ENCODE measurements around the gene CPEB4. TPM values are rescaled to one million over a fixed set of nuclear protein-coding genes. Genes with fewer than 3 reads are reported as not detected.

The CPEB4 gene
- total and polyA plus RNA-seq, 9 of the 15 experiments (the other 6 are each of a cell fraction or from before 2014, with no cell fraction given), result 7.4 to 21.3 (median 12.4) TPM

DNA sequence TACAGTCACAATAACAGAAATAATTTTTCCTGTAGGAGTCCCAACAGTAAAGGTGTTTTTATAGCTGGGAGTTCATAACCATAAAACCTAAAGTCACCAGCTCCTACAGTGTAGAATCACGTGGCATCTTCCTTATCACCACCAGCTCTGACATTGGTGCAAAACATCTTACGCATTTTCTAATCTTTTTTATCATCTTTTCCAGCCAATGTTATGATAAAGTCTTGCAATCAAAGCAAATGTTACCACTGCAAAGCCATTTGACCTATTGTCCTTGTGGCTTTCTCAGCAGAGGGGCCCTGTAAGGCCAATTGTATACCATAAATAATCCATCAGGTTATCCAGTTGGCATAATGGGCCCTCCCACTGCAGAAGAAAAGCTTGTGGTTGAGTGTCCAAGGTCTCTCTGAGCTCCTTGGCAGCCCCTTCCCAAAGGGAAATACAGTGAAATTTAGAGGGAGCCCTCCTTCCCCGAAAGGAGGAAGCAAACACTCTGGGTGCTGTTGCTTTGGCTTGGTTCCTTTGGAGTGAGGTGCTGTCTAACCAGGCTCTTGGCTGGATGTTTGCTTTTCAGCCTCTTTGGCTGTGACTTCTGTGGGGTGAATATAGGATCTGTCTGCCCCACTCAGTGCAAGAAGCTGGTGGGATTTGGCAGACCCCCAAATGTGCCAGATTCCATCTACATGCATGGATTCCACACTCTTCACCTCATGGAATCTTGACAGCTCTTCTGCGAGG lies 29.3 kb upstream of the CPEB4 start (continued):
- no peak for TF ChIP-seq PCBP1 (IDR thresholded peaks at IDR 0.05; ENCODE audit: low read depth, low read length, poor library complexity, severe bottlenecking)
- TF ChIP-seq SMARCA5 (IDR thresholded peaks at IDR 0.05), result no peak; the same call in 1 of the 2 replicates
- no peak for TF ChIP-seq KLF1 (tag; IDR thresholded peaks at IDR 0.05)
- TF ChIP-seq, protein P1, sequence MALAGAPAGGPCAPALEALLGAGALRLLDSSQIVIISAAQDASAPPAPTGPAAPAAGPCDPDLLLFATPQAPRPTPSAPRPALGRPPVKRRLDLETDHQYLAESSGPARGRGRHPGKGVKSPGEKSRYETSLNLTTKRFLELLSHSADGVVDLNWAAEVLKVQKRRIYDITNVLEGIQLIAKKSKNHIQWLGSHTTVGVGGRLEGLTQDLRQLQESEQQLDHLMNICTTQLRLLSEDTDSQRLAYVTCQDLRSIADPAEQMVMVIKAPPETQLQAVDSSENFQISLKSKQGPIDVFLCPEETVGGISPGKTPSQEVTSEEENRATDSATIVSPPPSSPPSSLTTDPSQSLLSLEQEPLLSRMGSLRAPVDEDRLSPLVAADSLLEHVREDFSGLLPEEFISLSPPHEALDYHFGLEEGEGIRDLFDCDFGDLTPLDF (CRISPR knock-in tag; IDR thresholded peaks at IDR 0.05), result no peak
- no peak for TF ChIP-seq RBBP5 (IDR thresholded peaks at IDR 0.05; ENCODE audit: borderline replicate concordance, insufficient read depth, low read length, poor library complexity, severe bottlenecking)
- TF ChIP-seq ESRRA (IDR thresholded peaks at IDR 0.05; ENCODE audit: borderline replicate concordance, low read depth), result peak; percentile 42; the same call in 1 of the 2 replicates
- TF ChIP-seq, protein P2, sequence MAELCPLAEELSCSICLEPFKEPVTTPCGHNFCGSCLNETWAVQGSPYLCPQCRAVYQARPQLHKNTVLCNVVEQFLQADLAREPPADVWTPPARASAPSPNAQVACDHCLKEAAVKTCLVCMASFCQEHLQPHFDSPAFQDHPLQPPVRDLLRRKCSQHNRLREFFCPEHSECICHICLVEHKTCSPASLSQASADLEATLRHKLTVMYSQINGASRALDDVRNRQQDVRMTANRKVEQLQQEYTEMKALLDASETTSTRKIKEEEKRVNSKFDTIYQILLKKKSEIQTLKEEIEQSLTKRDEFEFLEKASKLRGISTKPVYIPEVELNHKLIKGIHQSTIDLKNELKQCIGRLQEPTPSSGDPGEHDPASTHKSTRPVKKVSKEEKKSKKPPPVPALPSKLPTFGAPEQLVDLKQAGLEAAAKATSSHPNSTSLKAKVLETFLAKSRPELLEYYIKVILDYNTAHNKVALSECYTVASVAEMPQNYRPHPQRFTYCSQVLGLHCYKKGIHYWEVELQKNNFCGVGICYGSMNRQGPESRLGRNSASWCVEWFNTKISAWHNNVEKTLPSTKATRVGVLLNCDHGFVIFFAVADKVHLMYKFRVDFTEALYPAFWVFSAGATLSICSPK (IDR thresholded peaks at IDR 0.05; ENCODE audit: borderline replicate concordance), result no peak
- TF ChIP-seq NFIC (IDR thresholded peaks at IDR 0.05), result peak; percentile 23; the same call in 1 of the 2 replicates
- no peak for TF ChIP-seq PHF8 (IDR thresholded peaks at IDR 0.05; ENCODE audit: borderline replicate concordance, low read length)
- no peak for TF ChIP-seq MEF2A (IDR thresholded peaks at IDR 0.05; ENCODE audit: control insufficient read depth, low read depth, low read length)
- TF ChIP-seq DIDO1 (tag; IDR thresholded peaks at IDR 0.05; ENCODE audit: low read depth), result no peak
- TF ChIP-seq ETV1 (tag; conservative IDR thresholded peaks at IDR 0.05; ENCODE audit: low read depth), result no peak
- 0 out of 2 replicates have a peak, but pooled peaks have one; percentile 7 for TF ChIP-seq KLF6 (CRISPR knock-in tag; IDR thresholded peaks at IDR 0.05; ENCODE audit: borderline replicate concordance)
- TF ChIP-seq MCM7 (IDR thresholded peaks at IDR 0.05), result no peak
- TF ChIP-seq, protein P3, sequence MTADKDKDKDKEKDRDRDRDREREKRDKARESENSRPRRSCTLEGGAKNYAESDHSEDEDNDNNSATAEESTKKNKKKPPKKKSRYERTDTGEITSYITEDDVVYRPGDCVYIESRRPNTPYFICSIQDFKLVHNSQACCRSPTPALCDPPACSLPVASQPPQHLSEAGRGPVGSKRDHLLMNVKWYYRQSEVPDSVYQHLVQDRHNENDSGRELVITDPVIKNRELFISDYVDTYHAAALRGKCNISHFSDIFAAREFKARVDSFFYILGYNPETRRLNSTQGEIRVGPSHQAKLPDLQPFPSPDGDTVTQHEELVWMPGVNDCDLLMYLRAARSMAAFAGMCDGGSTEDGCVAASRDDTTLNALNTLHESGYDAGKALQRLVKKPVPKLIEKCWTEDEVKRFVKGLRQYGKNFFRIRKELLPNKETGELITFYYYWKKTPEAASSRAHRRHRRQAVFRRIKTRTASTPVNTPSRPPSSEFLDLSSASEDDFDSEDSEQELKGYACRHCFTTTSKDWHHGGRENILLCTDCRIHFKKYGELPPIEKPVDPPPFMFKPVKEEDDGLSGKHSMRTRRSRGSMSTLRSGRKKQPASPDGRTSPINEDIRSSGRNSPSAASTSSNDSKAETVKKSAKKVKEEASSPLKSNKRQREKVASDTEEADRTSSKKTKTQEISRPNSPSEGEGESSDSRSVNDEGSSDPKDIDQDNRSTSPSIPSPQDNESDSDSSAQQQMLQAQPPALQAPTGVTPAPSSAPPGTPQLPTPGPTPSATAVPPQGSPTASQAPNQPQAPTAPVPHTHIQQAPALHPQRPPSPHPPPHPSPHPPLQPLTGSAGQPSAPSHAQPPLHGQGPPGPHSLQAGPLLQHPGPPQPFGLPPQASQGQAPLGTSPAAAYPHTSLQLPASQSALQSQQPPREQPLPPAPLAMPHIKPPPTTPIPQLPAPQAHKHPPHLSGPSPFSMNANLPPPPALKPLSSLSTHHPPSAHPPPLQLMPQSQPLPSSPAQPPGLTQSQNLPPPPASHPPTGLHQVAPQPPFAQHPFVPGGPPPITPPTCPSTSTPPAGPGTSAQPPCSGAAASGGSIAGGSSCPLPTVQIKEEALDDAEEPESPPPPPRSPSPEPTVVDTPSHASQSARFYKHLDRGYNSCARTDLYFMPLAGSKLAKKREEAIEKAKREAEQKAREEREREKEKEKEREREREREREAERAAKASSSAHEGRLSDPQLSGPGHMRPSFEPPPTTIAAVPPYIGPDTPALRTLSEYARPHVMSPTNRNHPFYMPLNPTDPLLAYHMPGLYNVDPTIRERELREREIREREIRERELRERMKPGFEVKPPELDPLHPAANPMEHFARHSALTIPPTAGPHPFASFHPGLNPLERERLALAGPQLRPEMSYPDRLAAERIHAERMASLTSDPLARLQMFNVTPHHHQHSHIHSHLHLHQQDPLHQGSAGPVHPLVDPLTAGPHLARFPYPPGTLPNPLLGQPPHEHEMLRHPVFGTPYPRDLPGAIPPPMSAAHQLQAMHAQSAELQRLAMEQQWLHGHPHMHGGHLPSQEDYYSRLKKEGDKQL (CRISPR knock-in tag; IDR thresholded peaks at IDR 0.05; ENCODE audit: borderline replicate concordance), result no peak
- TF ChIP-seq RFX7 (CRISPR knock-in tag; IDR thresholded peaks at IDR 0.05), result 0 out of 2 replicates have a peak, but pooled peaks have one; percentile 38
- TF ChIP-seq RBM39 (optimal IDR thresholded peaks at IDR 0.05; ENCODE audit: low read depth, low read length), result no peak
